ENCODE measurements around the gene ZNF341.
"Not testable (repeated sequence)": the region's sequence is repeated elsewhere in the genome, so short reads cannot be mapped to it uniquely, and the experiment has no call there.

ZNF341 gene

GRCh38 chr20:33772439-33772838 is 40.6 kb downstream of the ZNF341 start:
- DNase-seq: no peak

GRCh38 chr20:33773412-33774089 is 41.8 kb downstream of the ZNF341 start:
- no peak for DNase-seq

GRCh38 chr20:33777816-33778215 is 46.0 kb downstream of the ZNF341 start:
- DNase-seq: no peak

GRCh38 chr20:33781133-33781532 is 49.3 kb downstream of the ZNF341 start:
- DNase-seq: no peak

GRCh38 chr20:33781945-33782344 is 50.1 kb downstream of the ZNF341 start:
- DNase-seq: no peak

- no peak for DNase-seq
These were observed 51.5 kb downstream of the ZNF341 start for GRCh38 chr20:33783256-33783655.

- DNase-seq: no peak
These were observed 52.0 kb downstream of the ZNF341 start for GRCh38 chr20:33783818-33784217.

- DNase-seq: no peak
These were observed 52.4 kb downstream of the ZNF341 start for GRCh38 chr20:33784225-33784624.

GRCh38 chr20:33785503-33785902 is 53.7 kb downstream of the ZNF341 start:
- DNase-seq: no peak

- no peak for DNase-seq
These were observed 55.6 kb downstream of the ZNF341 start for GRCh38 chr20:33787253-33787891.

- no peak for DNase-seq
These were observed 56.7 kb downstream of the ZNF341 start for GRCh38 chr20:33788351-33789049.

- peak; percentile 62 for DNase-seq
These were observed 57.5 kb downstream of the ZNF341 start for GRCh38 chr20:33789109-33789857.

GRCh38 chr20:33789858-33790182 is 58.0 kb downstream of the ZNF341 start:
- DNase-seq: no peak

GRCh38 chr20:33790566-33790965 is 58.8 kb downstream of the ZNF341 start:
- no peak for DNase-seq

- no peak for DNase-seq
These were observed 59.2 kb downstream of the ZNF341 start for GRCh38 chr20:33791021-33791420.

- DNase-seq: no peak
These were observed 59.7 kb downstream of the ZNF341 start for GRCh38 chr20:33791540-33791939.

GRCh38 chr20:33791959-33792597 is 60.3 kb downstream of the ZNF341 start:
- DNase-seq: no peak

- not testable (repeated sequence) for DNase-seq
These were observed 60.8 kb downstream of the ZNF341 start for GRCh38 chr20:33792598-33792989.

- no peak for DNase-seq
These were observed 61.5 kb downstream of the ZNF341 start for GRCh38 chr20:33793011-33793931.

- DNase-seq: peak; percentile 90
These were observed 64.6 kb downstream of the ZNF341 start for GRCh38 chr20:33796263-33796906.

- no peak for DNase-seq
These were observed 65.2 kb downstream of the ZNF341 start for GRCh38 chr20:33796907-33797544.

Data from DMS79 (cell line).